PC-9 (cell line): ENCODE results near the gene AGAP1. TPM values are rescaled to one million over a fixed set of nuclear protein-coding genes. Genes with fewer than 3 reads are reported as not detected.

Source experiments
- BruUV-seq: library from RNA; stranded (reverse); fragments of 400-500 nt; replicated peaks from 2 replicates; lab custom pipeline; 2021; lab: Mats Ljungman, UMichigan
- CTCF ChIA-PET: fragments of 300-600 bp; sonication (Branson Sonifier 250); formaldehyde crosslinking; loops from one replicate; lab custom pipeline; 2022; ENCODE audit warnings: antibody characterized with exemption; lab: Charles Lee
- POLR2A ChIA-PET: fragments of 300-600 bp; sonication (Branson Sonifier 250); formaldehyde crosslinking; loops from one replicate; lab custom pipeline; 2022; ENCODE audit warnings: antibody characterized with exemption; ENCODE audit not compliant: unreplicated experiment; lab: Charles Lee
- DNase-seq, 2 experiments: peaks; one replicate each; pipeline versions ENCODE4 v3.0.0 to v3.0.0-alpha.2; 2015 to 2022; ENCODE audit warnings: mixed read lengths in 1 of 2
- H2AFZ ChIP-seq: fragments of 200-600 bp; sonication (generic); 2 replicates; pipeline ENCODE4 v1.8.1; 2017; ENCODE audit warnings: antibody characterized with exemption
- H3F3A ChIP-seq: fragments of 200-600 bp; sonication (generic); 2 replicates; pipeline ENCODE4 v1.8.1; 2017; ENCODE audit warnings: antibody characterized with exemption, mild to moderate bottlenecking, low read depth; ENCODE audit not compliant: insufficient read depth
- H3K27ac ChIP-seq: fragments of 200-600 bp; sonication (generic); 2 replicates; pipeline ENCODE4 v1.6.1; 2016; ENCODE audit warnings: mixed run types
- H3K27me3 ChIP-seq: fragments of 200-600 bp; sonication (generic); 2 replicates; pipeline ENCODE4 v1.6.1; 2016; ENCODE audit warnings: low read depth, mixed run types; ENCODE audit not compliant: insufficient read depth
- H3K36me3 ChIP-seq: fragments of 200-600 bp; sonication (generic); 2 replicates; pipeline ENCODE4 v1.6.1; 2016; ENCODE audit warnings: low read depth, mixed run types
- H3K4me1 ChIP-seq: fragments of 200-600 bp; sonication (generic); replicated peaks from 2 replicates; pipeline ENCODE4 v1.6.1; 2016; ENCODE audit warnings: mixed run types; ENCODE audit not compliant: insufficient read depth
- H3K4me2 ChIP-seq: fragments of 200-600 bp; sonication (generic); 2 replicates; pipeline ENCODE4 v1.6.1; 2017; ENCODE audit warnings: mixed run types
- H3K4me3 ChIP-seq: fragments of 200-600 bp; sonication (generic); 2 replicates; pipeline ENCODE4 v1.6.1; 2016; ENCODE audit warnings: mixed run types
- H3K79me2 ChIP-seq: fragments of 200-600 bp; sonication (generic); 2 replicates; pipeline ENCODE4 v1.6.1; 2017; ENCODE audit warnings: low read depth, mixed run types
- H3K9me2 ChIP-seq: fragments of 200-600 bp; sonication (generic); 2 replicates; pipeline ENCODE4 v1.8.1; 2017; ENCODE audit warnings: mild to moderate bottlenecking; ENCODE audit not compliant: insufficient read depth
- H3K9me3 ChIP-seq: fragments of 200-600 bp; sonication (generic); 2 replicates; pipeline ENCODE4 v1.8.1; 2016; ENCODE audit warnings: low read depth; ENCODE audit not compliant: insufficient read depth
- H4K20me1 ChIP-seq: fragments of 200-600 bp; sonication (generic); 2 replicates; pipeline ENCODE4 v1.8.1; 2017; ENCODE audit not compliant: insufficient read depth
- EZH2 ChIP-seq: fragments of 200-600 bp; sonication (generic); IDR thresholded peaks from 2 replicates; pipeline ENCODE4 v1.8.0; 2017; ENCODE audit warnings: antibody characterized with exemption, low read depth
- intact Hi-C: fragments of 100-400 bp; cut with micrococcal nuclease; formaldehyde crosslinking; loops from one replicate; pipeline ENCODE4 v1.10.0; 2022; ENCODE audit not compliant: unreplicated experiment
- total RNA-seq: library from RNA; stranded (reverse); gene quantifications from 2 replicates; pipeline ENCODE4 v1.2.3, GENCODE V29; 2021
- TF ChIP-seq, protein P1 (sequence below): fragments of 200-600 bp; sonication (generic); conservative IDR thresholded peaks from 2 replicates; pipeline ENCODE4 v1.6.1; 2017; ENCODE audit warnings: mixed run types, antibody characterized with exemption, mild to moderate bottlenecking, moderate library complexity

Gene AGAP1
- total RNA-seq, 1 experiment from 2014 or later, result 91.4 TPM

GRCh38 chr2:235553696-235554100, 59.9 kb downstream of the AGAP1 start:
- no peak for TF ChIP-seq EZH2
- TF ChIP-seq, protein P1, sequence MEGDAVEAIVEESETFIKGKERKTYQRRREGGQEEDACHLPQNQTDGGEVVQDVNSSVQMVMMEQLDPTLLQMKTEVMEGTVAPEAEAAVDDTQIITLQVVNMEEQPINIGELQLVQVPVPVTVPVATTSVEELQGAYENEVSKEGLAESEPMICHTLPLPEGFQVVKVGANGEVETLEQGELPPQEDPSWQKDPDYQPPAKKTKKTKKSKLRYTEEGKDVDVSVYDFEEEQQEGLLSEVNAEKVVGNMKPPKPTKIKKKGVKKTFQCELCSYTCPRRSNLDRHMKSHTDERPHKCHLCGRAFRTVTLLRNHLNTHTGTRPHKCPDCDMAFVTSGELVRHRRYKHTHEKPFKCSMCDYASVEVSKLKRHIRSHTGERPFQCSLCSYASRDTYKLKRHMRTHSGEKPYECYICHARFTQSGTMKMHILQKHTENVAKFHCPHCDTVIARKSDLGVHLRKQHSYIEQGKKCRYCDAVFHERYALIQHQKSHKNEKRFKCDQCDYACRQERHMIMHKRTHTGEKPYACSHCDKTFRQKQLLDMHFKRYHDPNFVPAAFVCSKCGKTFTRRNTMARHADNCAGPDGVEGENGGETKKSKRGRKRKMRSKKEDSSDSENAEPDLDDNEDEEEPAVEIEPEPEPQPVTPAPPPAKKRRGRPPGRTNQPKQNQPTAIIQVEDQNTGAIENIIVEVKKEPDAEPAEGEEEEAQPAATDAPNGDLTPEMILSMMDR, result no peak
- Histone ChIP-seq H3F3A (peaks cover 29% of the 10 kb centered on the region), H3K9me3 (no peaks in the 10 kb centered on the region), H3K27me3 (no peaks in the 10 kb centered on the region), H3K27ac (peak overlapping the region; percentile 54), H3K4me3 (peak overlapping the region; percentile 33; the same call in 1 of the 2 replicates), H3K36me3 (no peaks in the 10 kb centered on the region), H3K4me2 (peak overlapping the region; percentile 72), H4K20me1 (peaks cover 75% of the 10 kb centered on the region), H2AFZ (no peak overlapping the region), H3K79me2 (peaks cover 100% of the 10 kb centered on the region), H3K4me1 (peaks cover 38% of the 10 kb centered on the region), H3K9me2 (no peaks in the 10 kb centered on the region)
- peak; percentile 83 to 88 for DNase-seq
- BruUV-seq, result no TSS peak
- POLR2A ChIA-PET, result interaction anchor here (0.6 to 0.7 kb wide), 3 partner anchors 46 to 100 kb away, joined by 3 read pairs; no protein-coding TSS in a partner anchor
- CTCF ChIA-PET, result interaction anchor here (1.6 to 1.7 kb wide), 2 partner anchors 40 to 192 kb away, joined by 4 read pairs; no protein-coding TSS in a partner anchor
- intact Hi-C loops, result loop anchor here (2.0 kb wide), 2 partner anchors 17 to 41 kb away; no protein-coding TSS in a partner anchor

- Histone ChIP-seq H3K4me1 (peaks cover 38% of the 10 kb centered on the region), H3K27ac (peak overlapping the region; percentile 54), H4K20me1 (peaks cover 78% of the 10 kb centered on the region), H3K79me2 (peaks cover 100% of the 10 kb centered on the region), H3K4me2 (peak overlapping the region; percentile 72), H2AFZ (no peak overlapping the region), H3K9me3 (no peaks in the 10 kb centered on the region), H3F3A (peaks cover 29% of the 10 kb centered on the region), H3K27me3 (no peaks in the 10 kb centered on the region), H3K9me2 (no peaks in the 10 kb centered on the region), H3K36me3 (no peaks in the 10 kb centered on the region), H3K4me3 (no peak overlapping the region; the same call in 1 of the 2 replicates)
- ChIA-PET POLR2A (interaction anchor here (0.6 to 0.7 kb wide), 3 partner anchors 46 to 100 kb away, joined by 3 read pairs; no protein-coding TSS in a partner anchor), CTCF (interaction anchor here (1.6 kb wide), 1 partner anchor 39 kb away, joined by 4 read pairs; no protein-coding TSS in a partner anchor)
- no peak for DNase-seq
- no TSS peak for BruUV-seq
- TF ChIP-seq, protein P1, result no peak
- no peak for TF ChIP-seq EZH2
- intact Hi-C loops, result no loop called here
Measured at GRCh38 chr2:235554385-235554784, 60.5 kb downstream of the AGAP1 start.

- H3K4me1 ChIP-seq, result peaks cover 38% of the 10 kb centered on the region
- CTCF ChIA-PET, result interaction anchor here (1.6 kb wide), 1 partner anchor 39 kb away, joined by 4 read pairs; no protein-coding TSS in a partner anchor
- peaks cover 77% of the 10 kb centered on the region for H4K20me1 ChIP-seq
- no peak for TF ChIP-seq EZH2
- TF ChIP-seq, protein P1, result no peak
- no peaks in the 10 kb centered on the region for H3K27me3 ChIP-seq
- H3K4me3 ChIP-seq, result no peak overlapping the region
- no peaks in the 10 kb centered on the region for H3K9me3 ChIP-seq
- no peak overlapping the region for H2AFZ ChIP-seq
- no peak overlapping the region for H3K27ac ChIP-seq
- no TSS peak for BruUV-seq
- no peaks in the 10 kb centered on the region for H3K9me2 ChIP-seq
- peaks cover 29% of the 10 kb centered on the region for H3F3A ChIP-seq
- H3K79me2 ChIP-seq, result peaks cover 100% of the 10 kb centered on the region
- DNase-seq, result no peak
- 0 out of 2 replicates have a peak overlapping the region, but pooled peaks have one; percentile 72 for H3K4me2 ChIP-seq
- H3K36me3 ChIP-seq, result no peaks in the 10 kb centered on the region
- POLR2A ChIA-PET, result no interaction called here
- intact Hi-C loops, result loop anchor here (1.0 kb wide), 1 partner anchor 28 kb away; no protein-coding TSS in a partner anchor
Measured at GRCh38 chr2:235554936-235555335, 61.1 kb downstream of the AGAP1 start.
